ENCODE measurements around the gene SMOC2. TPM values are rescaled to one million over a fixed set of nuclear protein-coding genes. Genes with fewer than 3 reads are reported as not detected.

The SMOC2 gene
- polyA plus RNA-seq, 1 donor (not counting 4 experiments of a cell fraction or from before 2014, with no cell fraction given) = 1.1 TPM

DNA sequence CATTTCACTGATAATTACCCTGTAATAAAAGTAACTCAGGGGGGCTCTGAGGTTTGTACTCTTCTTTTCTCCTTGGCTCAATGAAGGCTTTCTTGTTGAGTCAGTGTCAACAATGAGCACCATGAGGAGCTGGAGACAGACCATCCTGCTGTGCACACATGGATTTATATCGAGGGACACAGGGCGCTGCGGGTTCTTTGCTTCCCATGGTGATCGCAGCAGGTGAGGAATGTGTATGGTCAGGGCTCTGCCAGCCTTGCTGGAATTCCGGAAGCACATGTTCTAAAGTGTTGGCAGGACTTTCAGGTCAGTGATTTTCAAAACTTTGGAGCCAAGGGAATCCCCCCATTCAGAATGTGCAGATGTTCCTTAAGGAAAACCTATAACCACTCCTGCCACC, 27.1 kb downstream of the SMOC2 start:
- DNase-seq (ENCODE audit: low read depth, low spot score) (no peak), FAIRE-seq (no peak)
- no peaks in the 10 kb centered on the region for H4K20me1 ChIP-seq (ENCODE audit: control insufficient read depth, extremely low read depth, insufficient read depth, low read length)
- H2AFZ ChIP-seq (ENCODE audit: control insufficient read depth, low read length) = no peak overlapping the region
- H3K4me1 ChIP-seq (ENCODE audit: control insufficient read depth, extremely low read depth, insufficient read depth, low read length) = no peaks in the 10 kb centered on the region
- no peaks in the 10 kb centered on the region for H3K36me3 ChIP-seq (ENCODE audit: control insufficient read depth in 2 of 2, extremely low read depth in 1 of 2, insufficient read depth in 2 of 2, low read length in 2 of 2)
- no peak overlapping the region for H3K9ac ChIP-seq (ENCODE audit: control insufficient read depth, extremely low read depth, insufficient read depth, low read length)
- H3K27me3 ChIP-seq (ENCODE audit: control insufficient read depth, extremely low read depth, insufficient read depth, low read length) = no peaks in the 10 kb centered on the region
- no peak overlapping the region for H3K4me3 ChIP-seq (ENCODE audit: control insufficient read depth in 2 of 3, extremely low read depth in 1 of 3, insufficient read depth in 2 of 3, low read depth in 1 of 3, low read length in 3 of 3)
- H3K4me2 ChIP-seq (ENCODE audit: control insufficient read depth, extremely low read depth, insufficient read depth, low read depth, low read length) = no peak overlapping the region
- H3K27ac ChIP-seq (ENCODE audit: control insufficient read depth, insufficient read depth, low read length) = no peak overlapping the region
- no peaks in the 10 kb centered on the region for H3K79me2 ChIP-seq (ENCODE audit: control insufficient read depth, insufficient read depth, low read length)
- no peaks in the 10 kb centered on the region for H3K9me1 ChIP-seq (ENCODE audit: control insufficient read depth, extremely low read depth, insufficient read depth, low read length)
- H3K9me3 ChIP-seq (ENCODE audit: control insufficient read depth, low read depth, low read length) = no peaks in the 10 kb centered on the region
- TF ChIP-seq, protein P1, sequence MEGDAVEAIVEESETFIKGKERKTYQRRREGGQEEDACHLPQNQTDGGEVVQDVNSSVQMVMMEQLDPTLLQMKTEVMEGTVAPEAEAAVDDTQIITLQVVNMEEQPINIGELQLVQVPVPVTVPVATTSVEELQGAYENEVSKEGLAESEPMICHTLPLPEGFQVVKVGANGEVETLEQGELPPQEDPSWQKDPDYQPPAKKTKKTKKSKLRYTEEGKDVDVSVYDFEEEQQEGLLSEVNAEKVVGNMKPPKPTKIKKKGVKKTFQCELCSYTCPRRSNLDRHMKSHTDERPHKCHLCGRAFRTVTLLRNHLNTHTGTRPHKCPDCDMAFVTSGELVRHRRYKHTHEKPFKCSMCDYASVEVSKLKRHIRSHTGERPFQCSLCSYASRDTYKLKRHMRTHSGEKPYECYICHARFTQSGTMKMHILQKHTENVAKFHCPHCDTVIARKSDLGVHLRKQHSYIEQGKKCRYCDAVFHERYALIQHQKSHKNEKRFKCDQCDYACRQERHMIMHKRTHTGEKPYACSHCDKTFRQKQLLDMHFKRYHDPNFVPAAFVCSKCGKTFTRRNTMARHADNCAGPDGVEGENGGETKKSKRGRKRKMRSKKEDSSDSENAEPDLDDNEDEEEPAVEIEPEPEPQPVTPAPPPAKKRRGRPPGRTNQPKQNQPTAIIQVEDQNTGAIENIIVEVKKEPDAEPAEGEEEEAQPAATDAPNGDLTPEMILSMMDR (optimal IDR thresholded peaks at IDR 0.05 in 1 of 3, IDR thresholded peaks at IDR 0.05 in 1 of 3, conservative IDR thresholded peaks at IDR 0.05 in 1 of 3; ENCODE audit: extremely low read depth in 1 of 3, insufficient read depth in 2 of 3, low read length in 3 of 3) = no peak
- TF ChIP-seq EZH2 (IDR thresholded peaks at IDR 0.05; ENCODE audit: low read length) = no peak
- dilution Hi-C loops (cut with MboI; ENCODE audit: extremely low pct_ligation_motif_present, low sequenced_read_pairs) = no loop called here

DNA sequence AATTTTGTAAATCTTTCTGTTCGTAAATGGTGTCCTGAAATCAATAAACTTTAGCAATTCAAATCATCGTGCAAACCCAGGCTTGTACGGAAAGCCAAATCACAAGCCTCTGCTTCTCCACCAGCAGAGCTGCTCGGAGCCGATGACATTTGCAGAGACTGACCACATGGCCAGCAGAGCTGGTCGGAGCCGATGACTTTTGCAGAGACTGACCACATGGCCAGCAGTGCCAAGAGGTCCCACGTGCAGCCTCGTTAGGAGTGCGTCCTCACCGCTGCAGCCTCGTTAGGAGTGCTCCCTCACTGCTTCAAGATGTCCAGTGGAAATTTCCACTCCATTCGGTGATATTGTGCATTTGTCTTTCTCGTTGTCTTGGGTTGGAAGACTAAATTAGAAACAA, 28.5 kb downstream of the SMOC2 start:
- Histone ChIP-seq H3K9ac (ENCODE audit: control insufficient read depth, extremely low read depth, insufficient read depth, low read length) (no peak overlapping the region), H3K27me3 (ENCODE audit: control insufficient read depth, extremely low read depth, insufficient read depth, low read length) (no peaks in the 10 kb centered on the region), H3K9me3 (ENCODE audit: control insufficient read depth, low read depth, low read length) (no peaks in the 10 kb centered on the region), H3K79me2 (ENCODE audit: control insufficient read depth, insufficient read depth, low read length) (no peaks in the 10 kb centered on the region), H3K27ac (ENCODE audit: control insufficient read depth, insufficient read depth, low read length) (no peak overlapping the region), H4K20me1 (ENCODE audit: control insufficient read depth, extremely low read depth, insufficient read depth, low read length) (no peaks in the 10 kb centered on the region), H2AFZ (ENCODE audit: control insufficient read depth, low read length) (no peak overlapping the region), H3K4me1 (ENCODE audit: control insufficient read depth, extremely low read depth, insufficient read depth, low read length) (no peaks in the 10 kb centered on the region), H3K9me1 (ENCODE audit: control insufficient read depth, extremely low read depth, insufficient read depth, low read length) (no peaks in the 10 kb centered on the region), H3K36me3 (ENCODE audit: control insufficient read depth in 2 of 2, extremely low read depth in 1 of 2, insufficient read depth in 2 of 2, low read length in 2 of 2) (no peaks in the 10 kb centered on the region), H3K4me3 (ENCODE audit: control insufficient read depth in 2 of 3, extremely low read depth in 1 of 3, insufficient read depth in 2 of 3, low read depth in 1 of 3, low read length in 3 of 3) (no peak overlapping the region), H3K4me2 (ENCODE audit: control insufficient read depth, extremely low read depth, insufficient read depth, low read depth, low read length) (no peak overlapping the region)
- dilution Hi-C loops (cut with MboI; ENCODE audit: extremely low pct_ligation_motif_present, low sequenced_read_pairs) = no loop called here
- no peak for DNase-seq (ENCODE audit: low read depth, low spot score)
- FAIRE-seq = no peak
- TF ChIP-seq, protein P1 (optimal IDR thresholded peaks at IDR 0.05 in 1 of 3, IDR thresholded peaks at IDR 0.05 in 1 of 3, conservative IDR thresholded peaks at IDR 0.05 in 1 of 3; ENCODE audit: extremely low read depth in 1 of 3, insufficient read depth in 2 of 3, low read length in 3 of 3) = no peak
- no peak for TF ChIP-seq EZH2 (IDR thresholded peaks at IDR 0.05; ENCODE audit: low read length)
